GM12878 (cell line): ENCODE results near the gene IRX5. TPM values are rescaled to one million over a fixed set of nuclear protein-coding genes. Genes with fewer than 3 reads are reported as not detected.

Experiments used
- ATAC-seq: fragments of 200-7000 bp; cut with Tn5 transposase; 3 replicates; pipeline ENCODE4 v1.9.1; 2020; ENCODE audit warnings: mild to moderate bottlenecking, moderate library complexity
- BruUV-seq: library from RNA; stranded (reverse); fragments of 400-500 nt; replicated peaks from 2 replicates; lab custom pipeline; 2021; lab: Mats Ljungman, UMichigan
- CTCF ChIA-PET: fragments of 300-600 bp; sonication (Branson Sonifier 250); formaldehyde crosslinking; extraction: SDS; loops from one replicate; lab custom pipeline; 2021; ENCODE audit warnings: inconsistent platforms; lab: Yijun Ruan, JAX
- POLR2A ChIA-PET: fragments of 350-600 bp; formaldehyde crosslinking; extraction: SDS; loops from one replicate; lab custom pipeline; 2021; ENCODE audit warnings: inconsistent platforms; lab: Charles Lee
- RAD21 ChIA-PET: fragments of 300-600 bp; sonication (Branson Sonifier 250); formaldehyde crosslinking; loops from one replicate; lab custom pipeline; 2023; ENCODE audit warnings: antibody characterized with exemption; ENCODE audit not compliant: unreplicated experiment; lab: Charles Lee
- SMC1A ChIA-PET: fragments of 300-600 bp; sonication (Branson Sonifier 250); formaldehyde crosslinking; loops from one replicate; lab custom pipeline; 2023; ENCODE audit not compliant: unreplicated experiment, uncharacterized antibody; lab: Charles Lee
- DNase-seq: peaks from one replicate; pipeline ENCODE4 v3.0.0-alpha.2; 2011; ENCODE audit warnings: low read depth, low spot score
- FAIRE-seq: peaks from 3 replicates; lab custom pipeline; 2011; peaks lifted over from hg19 to GRCh38; lab: Jason Lieb, UNC
- H2AFZ ChIP-seq: 2 replicates; pipeline ENCODE4 v1.6.0; 2011; ENCODE audit warnings: low read depth, low read length, control low read depth; ENCODE audit not compliant: control insufficient read depth
- H3K27ac ChIP-seq: 2 replicates; pipeline ENCODE4 v1.5.1; 2011; ENCODE audit warnings: control low read depth; ENCODE audit not compliant: control insufficient read depth, insufficient read depth
- H3K27me3 ChIP-seq, 2 experiments: replicated peaks in 1 of 2; 2 replicates each; pipeline versions ENCODE4 v1.6.0 to v1.6.1; 2011; ENCODE audit warnings: low read length in 1 of 2; ENCODE audit not compliant: control insufficient read depth in 2 of 2, insufficient read depth in 2 of 2
- H3K36me3 ChIP-seq, 2 experiments: 2 replicates each; pipeline ENCODE4 v1.5.1; 2011; ENCODE audit warnings: low read length in 1 of 2; ENCODE audit not compliant: control insufficient read depth in 2 of 2, insufficient read depth in 2 of 2
- H3K4me1 ChIP-seq: 2 replicates; pipeline ENCODE4 v1.6.1; 2011; ENCODE audit warnings: mild to moderate bottlenecking, low read length, moderate library complexity, mixed read lengths; ENCODE audit not compliant: control insufficient read depth, insufficient read depth
- H3K4me2 ChIP-seq: 2 replicates; pipeline ENCODE4 v1.6.0; 2011; ENCODE audit warnings: control low read depth; ENCODE audit not compliant: control insufficient read depth, insufficient read depth
- H3K4me3 ChIP-seq: fragments of 200-600 bp; sonication (generic); 2 replicates; pipeline ENCODE4 v1.5.1; 2016
- H3K79me2 ChIP-seq: 2 replicates; pipeline ENCODE4 v1.6.0; 2011; ENCODE audit warnings: low read length; ENCODE audit not compliant: control insufficient read depth, insufficient read depth
- H3K9ac ChIP-seq: 2 replicates; pipeline ENCODE4 v1.8.0; 2011; ENCODE audit warnings: low read length, control low read depth, mixed read lengths; ENCODE audit not compliant: control insufficient read depth, insufficient read depth
- H3K9me3 ChIP-seq: replicated peaks from 3 replicates; pipeline ENCODE4 v1.5.1; 2011; ENCODE audit warnings: mild to moderate bottlenecking, low read length; ENCODE audit not compliant: control insufficient read depth, insufficient read depth
- H4K20me1 ChIP-seq: 2 replicates; pipeline ENCODE4 v1.6.0; 2011; ENCODE audit not compliant: control insufficient read depth, insufficient read depth
- BACH1 ChIP-seq: fragments of 450-650 bp; IDR thresholded peaks from 2 replicates; pipeline ENCODE4 v1.6.1; 2017; ENCODE audit warnings: mild to moderate bottlenecking, borderline replicate concordance
- BMI1 ChIP-seq: fragments of 450-650 bp; IDR thresholded peaks from 2 replicates; pipeline ENCODE4 v1.6.1; 2016; ENCODE audit warnings: mild to moderate bottlenecking, moderate library complexity, borderline replicate concordance
- BRCA1 ChIP-seq: IDR thresholded peaks from 2 replicates; pipeline ENCODE4 v1.6.1; 2011; ENCODE audit warnings: low read depth, low read length, improper control_type of control experiment
- CBFB ChIP-seq: IDR thresholded peaks from 2 replicates; pipeline ENCODE4 v1.6.1; 2016; ENCODE audit warnings: antibody characterized with exemption, low read depth
- HCFC1 ChIP-seq: fragments of 150-350 bp; IDR thresholded peaks from 2 replicates; pipeline ENCODE4 v1.6.1; 2014; ENCODE audit warnings: low read length
- HDGF ChIP-seq: fragments of 450-650 bp; IDR thresholded peaks from 2 replicates; pipeline ENCODE4 v1.6.1; 2016; ENCODE audit warnings: antibody characterized with exemption
- NFYA ChIP-seq: IDR thresholded peaks from 2 replicates; pipeline ENCODE4 v1.6.1; 2011; ENCODE audit warnings: low read depth, mild to moderate bottlenecking, low read length, improper control_type of control experiment, borderline replicate concordance
- PAX8 ChIP-seq: fragments of 450-650 bp; IDR thresholded peaks from 2 replicates; pipeline ENCODE4 v1.6.1; 2017; ENCODE audit warnings: mild to moderate bottlenecking, moderate library complexity
- RAD21 ChIP-seq: IDR thresholded peaks from 2 replicates; pipeline ENCODE4 v1.6.1; 2011; ENCODE audit warnings: mild to moderate bottlenecking, low read depth, low read length, moderate library complexity; ENCODE audit not compliant: insufficient read depth
- RFX5 ChIP-seq: IDR thresholded peaks from 2 replicates; pipeline ENCODE4 v1.6.1; 2011; ENCODE audit warnings: low read depth, low read length, improper control_type of control experiment
- RUNX3 ChIP-seq: IDR thresholded peaks from 2 replicates; pipeline ENCODE4 v1.6.1; 2012; ENCODE audit warnings: low read length, inconsistent platforms
- SIX5 ChIP-seq: IDR thresholded peaks from 2 replicates; pipeline ENCODE4 v1.6.1; 2011; ENCODE audit warnings: mild to moderate bottlenecking, low read depth, low read length, moderate library complexity; ENCODE audit not compliant: severe bottlenecking
- SMAD1 ChIP-seq: fragments of 450-650 bp; IDR thresholded peaks from 2 replicates; pipeline ENCODE4 v1.6.1; 2018; ENCODE audit warnings: mild to moderate bottlenecking, low read depth; ENCODE audit not compliant: partially characterized antibody
- SMC3 ChIP-seq: IDR thresholded peaks from 2 replicates; pipeline ENCODE4 v1.6.1; 2011; ENCODE audit warnings: low read length, improper control_type of control experiment, borderline replicate concordance
- SRF ChIP-seq, 2 experiments: IDR thresholded peaks; 2 replicates each; pipeline ENCODE4 v1.6.1; 2011; ENCODE audit warnings: low read depth in 2 of 2, low read length in 2 of 2, mild to moderate bottlenecking in 1 of 2, moderate library complexity in 1 of 2
- ZNF24 ChIP-seq: fragments of 450-650 bp; IDR thresholded peaks from 2 replicates; pipeline ENCODE4 v1.6.1; 2017; ENCODE audit warnings: antibody characterized with exemption, mild to moderate bottlenecking
- ZNF384 ChIP-seq: IDR thresholded peaks from 2 replicates; pipeline ENCODE4 v1.6.1; 2012; ENCODE audit warnings: low read depth, mild to moderate bottlenecking, low read length, improper control_type of control experiment, borderline replicate concordance
- ZSCAN29 ChIP-seq: fragments of 450-650 bp; IDR thresholded peaks from 2 replicates; pipeline ENCODE4 v1.6.1; 2017; ENCODE audit warnings: mild to moderate bottlenecking, moderate library complexity
- WGBS: methylation state at CpG from one replicate; pipeline ENCODE4 v1.1.6; 2016; ENCODE audit warnings: low lambda C conversion rate; ENCODE audit not compliant: insufficient replicate concordance, insufficient coverage; ENCODE audit errors: missing lambda C conversion rate; 5-methylcytosine and 5-hydroxymethylcytosine counted together
- in situ Hi-C: fragments of 300-500 bp; cut with MboI; formaldehyde crosslinking; loops from 9 replicates; pipeline ENCODE4 v1.14.3; 2018; ENCODE audit warnings: mixed read lengths
- intact Hi-C: fragments of 100-400 bp; cut with micrococcal nuclease; formaldehyde crosslinking; loops from one replicate; pipeline ENCODE4 v1.14.2; 2022; ENCODE audit not compliant: unreplicated experiment
- polyA plus RNA-seq, 11 experiments: library from polyadenylated mRNA; depleted of rRNA in 4 of 11; unstranded in 6 of 11; stranded (reverse) in 5 of 11; fragments of >200 nt; fragmentation: Nextera tagmentation in 4 of 11; fragmentation: Illumina TruSeq in 1 of 11; extraction: Ambion mirVana in 4 of 11; extraction: Trizol in 1 of 11; gene quantifications; 1 replicate in 1 of 11; 2 replicates in 10 of 11; pipeline versions ENCODE4 v1.2.1 to v1.2.3, GENCODE V29; 2011 to 2016; ENCODE audit warnings: inconsistent platforms in 2 of 11, missing spikeins in 2 of 11, low read depth in 1 of 11
- total RNA-seq, 4 experiments: library from RNA; depleted of rRNA in 3 of 4; stranded (reverse); fragments of >200 nt in 3 of 4; fragmentation: Illumina TruSeq in 1 of 4; extraction: Trizol in 1 of 4; gene quantifications; 2 replicates each; pipeline versions ENCODE4 v1.2.1 to v1.2.3, GENCODE V29; 2013 to 2021
- TF ChIP-seq, protein P1 (sequence below): IDR thresholded peaks from 2 replicates; pipeline ENCODE4 v1.6.1; 2012; ENCODE audit warnings: low read depth, low read length, improper control_type of control experiment
- TF ChIP-seq, protein P2 (sequence below): IDR thresholded peaks from 2 replicates; pipeline ENCODE4 v1.6.1; 2012; ENCODE audit warnings: low read depth, low read length, improper control_type of control experiment
- TF ChIP-seq, protein P3 (sequence below): IDR thresholded peaks from 2 replicates; pipeline ENCODE4 v1.6.1; 2011; ENCODE audit warnings: borderline replicate concordance, low read depth, mild to moderate bottlenecking, moderate library complexity, low read length; ENCODE audit not compliant: insufficient read depth, poor library complexity, severe bottlenecking

IRX5 gene
- total and polyA plus RNA-seq, 10 of the 15 experiments (the other 5 are each of a cell fraction or from before 2014, with no cell fraction given), result 0.08 TPM; not detected in 9

GRCh38 chr16:54957403-54958166, 26.9 kb downstream of the IRX5 start (continued):
- TF ChIP-seq, protein P1, sequence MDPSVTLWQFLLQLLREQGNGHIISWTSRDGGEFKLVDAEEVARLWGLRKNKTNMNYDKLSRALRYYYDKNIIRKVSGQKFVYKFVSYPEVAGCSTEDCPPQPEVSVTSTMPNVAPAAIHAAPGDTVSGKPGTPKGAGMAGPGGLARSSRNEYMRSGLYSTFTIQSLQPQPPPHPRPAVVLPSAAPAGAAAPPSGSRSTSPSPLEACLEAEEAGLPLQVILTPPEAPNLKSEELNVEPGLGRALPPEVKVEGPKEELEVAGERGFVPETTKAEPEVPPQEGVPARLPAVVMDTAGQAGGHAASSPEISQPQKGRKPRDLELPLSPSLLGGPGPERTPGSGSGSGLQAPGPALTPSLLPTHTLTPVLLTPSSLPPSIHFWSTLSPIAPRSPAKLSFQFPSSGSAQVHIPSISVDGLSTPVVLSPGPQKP, result no peak
- TF ChIP-seq BACH1 (no peak), SMAD1 (no peak), CBFB (no peak), RFX5 (no peak), ZNF384 (peak; percentile 22; the same call in 1 of the 2 replicates), HDGF (no peak), RAD21 (peak; percentile 43), SMC3 (peak; percentile 37)
- TF ChIP-seq, protein P2, sequence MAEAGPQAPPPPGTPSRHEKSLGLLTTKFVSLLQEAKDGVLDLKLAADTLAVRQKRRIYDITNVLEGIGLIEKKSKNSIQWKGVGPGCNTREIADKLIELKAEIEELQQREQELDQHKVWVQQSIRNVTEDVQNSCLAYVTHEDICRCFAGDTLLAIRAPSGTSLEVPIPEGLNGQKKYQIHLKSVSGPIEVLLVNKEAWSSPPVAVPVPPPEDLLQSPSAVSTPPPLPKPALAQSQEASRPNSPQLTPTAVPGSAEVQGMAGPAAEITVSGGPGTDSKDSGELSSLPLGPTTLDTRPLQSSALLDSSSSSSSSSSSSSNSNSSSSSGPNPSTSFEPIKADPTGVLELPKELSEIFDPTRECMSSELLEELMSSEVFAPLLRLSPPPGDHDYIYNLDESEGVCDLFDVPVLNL, result no peak

DNA sequence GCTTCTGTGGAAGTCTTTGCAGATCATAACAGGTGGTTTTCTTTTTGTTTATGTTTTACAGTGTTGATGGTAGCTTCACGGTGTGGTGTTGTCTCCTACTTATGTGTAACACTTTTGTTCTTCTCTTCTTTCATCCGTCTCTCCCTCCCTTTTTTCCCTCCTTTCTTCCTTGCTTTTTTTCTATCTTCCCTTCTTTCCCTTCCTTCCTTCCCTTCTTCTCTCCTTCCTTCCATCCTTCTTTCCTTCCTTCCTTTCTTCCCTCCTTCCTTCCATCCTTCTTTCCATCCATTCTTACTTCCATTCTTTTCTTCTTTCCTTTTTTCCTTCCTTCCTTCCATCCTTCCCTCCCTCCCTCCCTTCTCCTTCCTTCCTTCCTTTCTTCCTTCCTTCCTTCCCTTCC, 31.4 kb downstream of the IRX5 start:
- BruUV-seq, result no TSS peak
- Histone ChIP-seq H3K79me2 (no peaks in the 10 kb centered on the region), H3K9me3 (no peaks in the 10 kb centered on the region), H2AFZ (no peak overlapping the region), H3K36me3 (no peaks in the 10 kb centered on the region), H3K9ac (no peak overlapping the region), H3K27me3 (no peaks in the 10 kb centered on the region), H3K4me3 (no peak overlapping the region), H3K4me1 (no peaks in the 10 kb centered on the region), H4K20me1 (no peaks in the 10 kb centered on the region), H3K4me2 (no peak overlapping the region), H3K27ac (no peak overlapping the region)
- ATAC-seq (no peak), FAIRE-seq (no peak), DNase-seq (no peak)
- intact Hi-C loops, result no loop called here
- in situ Hi-C loops, result no loop called here
- POLR2A ChIA-PET, result no interaction called here
- CTCF ChIA-PET, result no interaction called here
- RAD21 ChIA-PET, result no interaction called here
- 8% methylated on average over 2 of the region's 2 CpGs for WGBS
- SMC1A ChIA-PET, result no interaction called here
- TF ChIP-seq, protein P3, sequence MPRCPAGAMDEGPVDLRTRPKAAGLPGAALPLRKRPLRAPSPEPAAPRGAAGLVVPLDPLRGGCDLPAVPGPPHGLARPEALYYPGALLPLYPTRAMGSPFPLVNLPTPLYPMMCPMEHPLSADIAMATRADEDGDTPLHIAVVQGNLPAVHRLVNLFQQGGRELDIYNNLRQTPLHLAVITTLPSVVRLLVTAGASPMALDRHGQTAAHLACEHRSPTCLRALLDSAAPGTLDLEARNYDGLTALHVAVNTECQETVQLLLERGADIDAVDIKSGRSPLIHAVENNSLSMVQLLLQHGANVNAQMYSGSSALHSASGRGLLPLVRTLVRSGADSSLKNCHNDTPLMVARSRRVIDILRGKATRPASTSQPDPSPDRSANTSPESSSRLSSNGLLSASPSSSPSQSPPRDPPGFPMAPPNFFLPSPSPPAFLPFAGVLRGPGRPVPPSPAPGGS, result no peak
- TF ChIP-seq SRF (IDR thresholded peaks at IDR 0.05; ENCODE audit: low read depth in 2 of 2, low read length in 2 of 2) (no peak), ZSCAN29 (no peak), HDGF (no peak), RUNX3 (no peak), NFYA (no peak), PAX8 (no peak), HCFC1 (no peak), BACH1 (no peak), BRCA1 (no peak), BMI1 (no peak), SIX5 (no peak), ZNF24 (no peak)
